ENCODE measurements around the gene SERPINA12. TPM values are rescaled to one million over a fixed set of nuclear protein-coding genes. Genes with fewer than 3 reads are reported as not detected.

The SERPINA12 gene, protein sequence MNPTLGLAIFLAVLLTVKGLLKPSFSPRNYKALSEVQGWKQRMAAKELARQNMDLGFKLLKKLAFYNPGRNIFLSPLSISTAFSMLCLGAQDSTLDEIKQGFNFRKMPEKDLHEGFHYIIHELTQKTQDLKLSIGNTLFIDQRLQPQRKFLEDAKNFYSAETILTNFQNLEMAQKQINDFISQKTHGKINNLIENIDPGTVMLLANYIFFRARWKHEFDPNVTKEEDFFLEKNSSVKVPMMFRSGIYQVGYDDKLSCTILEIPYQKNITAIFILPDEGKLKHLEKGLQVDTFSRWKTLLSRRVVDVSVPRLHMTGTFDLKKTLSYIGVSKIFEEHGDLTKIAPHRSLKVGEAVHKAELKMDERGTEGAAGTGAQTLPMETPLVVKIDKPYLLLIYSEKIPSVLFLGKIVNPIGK
- total RNA-seq = not detected

GRCh38 chr14:94509356-94509755, at the start of gene SERPINA12:
SERPINA12 (minus strand) TSS chr14:94509469; CDS start chr14:94498397, 11,072 bp downstream.
- ATAC-seq = no peak

DNA sequence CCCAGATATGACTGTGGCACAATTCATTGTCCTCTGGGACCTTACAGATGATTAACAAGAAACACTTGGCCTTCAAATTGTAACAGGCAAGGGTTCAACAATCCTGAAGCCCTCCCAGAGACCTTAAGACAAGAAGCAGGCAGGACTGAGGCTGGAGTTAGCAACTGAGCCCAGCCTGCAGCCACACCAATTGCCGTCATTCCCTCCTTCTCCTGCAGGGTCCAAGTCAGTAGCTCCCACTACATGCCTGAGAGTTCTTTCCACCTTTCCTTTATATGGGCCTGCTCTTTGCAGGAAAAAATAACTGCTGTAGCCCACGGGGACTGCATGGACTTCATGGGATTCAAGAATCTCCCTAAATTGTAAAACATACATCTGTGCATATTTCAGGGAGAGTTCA, 49.6 kb upstream of the SERPINA12 start:
- no peak for ATAC-seq

DNA sequence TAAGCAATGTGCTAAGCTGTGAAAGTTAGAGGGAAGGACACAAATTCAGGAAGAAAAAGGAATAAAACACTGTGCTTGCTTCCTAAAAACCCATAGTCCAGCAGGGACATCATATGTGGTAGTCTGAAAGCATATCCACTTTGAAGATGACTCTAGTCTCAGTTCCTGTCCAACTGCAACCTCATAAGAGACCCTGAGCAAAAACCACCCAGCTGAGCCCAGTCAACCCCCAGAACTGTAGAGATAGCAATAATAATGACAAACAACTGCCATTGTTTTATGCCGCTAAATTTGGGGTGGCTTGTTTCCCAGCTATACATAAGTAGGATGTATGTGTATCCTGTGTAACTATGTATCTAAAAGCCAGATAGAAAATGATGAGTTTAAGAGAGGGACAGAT, 48.1 kb upstream of the SERPINA12 start:
- ATAC-seq = no peak

DNA sequence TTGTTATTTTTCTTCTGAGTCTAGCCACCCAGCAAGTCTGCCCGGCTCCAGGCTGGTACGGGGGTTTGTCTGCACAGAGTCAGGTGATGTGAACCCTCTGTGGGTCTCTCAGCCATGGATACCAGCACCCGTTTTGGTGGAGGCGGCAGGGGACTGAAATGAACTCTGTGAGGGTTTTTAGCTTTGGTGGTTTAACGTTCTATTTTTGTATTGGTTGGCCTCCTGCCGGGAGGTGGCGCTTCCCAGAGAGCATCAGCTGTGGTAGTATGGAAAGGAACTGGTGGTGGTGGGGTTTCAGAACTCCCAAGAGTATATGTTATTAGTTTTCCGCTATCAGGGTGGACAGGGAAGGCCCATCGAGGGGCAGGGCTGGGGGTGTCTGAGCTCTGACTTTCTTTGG, 46.7 kb upstream of the SERPINA12 start:
- no peak for ATAC-seq

DNA sequence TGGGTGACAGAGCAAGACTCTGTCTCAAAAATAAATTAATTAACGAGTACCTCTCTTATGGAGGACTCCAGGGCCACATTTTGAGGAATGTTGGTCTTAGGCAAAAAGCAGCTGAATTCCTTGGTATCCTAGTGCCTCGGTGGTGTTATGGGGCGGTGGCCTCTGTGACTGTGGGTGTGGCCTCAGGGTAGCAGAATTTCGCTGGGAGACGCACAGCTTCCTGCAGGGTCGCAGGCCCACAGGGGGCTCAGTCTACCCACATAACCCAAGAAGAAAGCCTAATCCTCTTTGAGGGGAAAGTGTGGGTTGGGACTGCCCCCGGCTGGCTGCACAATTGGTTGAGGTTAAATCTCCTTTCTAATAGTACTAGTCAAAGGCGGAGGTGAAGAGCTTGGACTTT, 40.8 kb upstream of the SERPINA12 start:
- no peak for ATAC-seq

- ATAC-seq = peak; percentile 50
Measured at GRCh38 chr14:94548999-94549985, 40.0 kb upstream of the SERPINA12 start.

DNA sequence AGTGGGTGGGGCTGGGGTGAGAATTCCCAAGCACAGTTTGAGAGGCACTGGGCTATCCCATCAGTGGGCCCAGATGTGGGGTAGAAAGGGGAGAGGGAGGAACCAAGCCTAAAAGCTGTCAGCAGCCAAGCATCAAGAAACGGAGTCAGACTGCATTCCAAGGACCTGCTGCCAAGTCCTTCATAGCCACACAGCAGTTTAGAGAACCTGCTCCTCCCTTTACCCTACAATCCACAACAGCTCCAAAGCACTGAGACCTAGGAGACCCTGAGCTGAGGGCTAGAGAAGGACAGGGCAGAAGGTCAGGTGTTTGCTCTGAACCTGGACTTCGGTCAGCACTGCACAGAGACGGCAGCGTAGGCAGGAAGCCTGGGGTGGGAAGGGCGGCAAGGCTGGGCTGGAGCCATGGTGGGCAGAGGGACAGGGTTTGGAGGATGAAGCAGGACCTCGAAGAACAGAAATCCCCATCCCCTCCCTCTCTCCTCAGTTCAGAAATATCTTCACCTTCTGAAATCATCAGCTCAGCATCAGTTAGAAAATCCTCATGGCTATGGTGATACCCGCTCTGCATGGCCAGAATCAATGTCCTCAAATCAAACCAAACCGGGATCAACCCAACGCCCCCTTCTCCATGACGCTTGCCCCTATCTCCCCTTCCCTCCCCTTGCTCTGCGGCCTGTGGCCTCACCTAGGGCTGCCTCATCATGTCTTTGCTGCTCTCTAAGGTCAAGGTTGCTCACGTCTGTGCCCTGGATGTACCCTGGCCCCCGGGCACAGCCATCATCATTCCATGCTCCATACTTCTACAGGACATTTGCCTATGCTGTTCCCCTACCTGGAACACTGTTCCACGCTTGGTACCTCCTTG, 39.1 kb upstream of the SERPINA12 start:
- no peak for ATAC-seq

- no peak for ATAC-seq
Measured at GRCh38 chr14:94547726-94548125, 38.5 kb upstream of the SERPINA12 start.

DNA sequence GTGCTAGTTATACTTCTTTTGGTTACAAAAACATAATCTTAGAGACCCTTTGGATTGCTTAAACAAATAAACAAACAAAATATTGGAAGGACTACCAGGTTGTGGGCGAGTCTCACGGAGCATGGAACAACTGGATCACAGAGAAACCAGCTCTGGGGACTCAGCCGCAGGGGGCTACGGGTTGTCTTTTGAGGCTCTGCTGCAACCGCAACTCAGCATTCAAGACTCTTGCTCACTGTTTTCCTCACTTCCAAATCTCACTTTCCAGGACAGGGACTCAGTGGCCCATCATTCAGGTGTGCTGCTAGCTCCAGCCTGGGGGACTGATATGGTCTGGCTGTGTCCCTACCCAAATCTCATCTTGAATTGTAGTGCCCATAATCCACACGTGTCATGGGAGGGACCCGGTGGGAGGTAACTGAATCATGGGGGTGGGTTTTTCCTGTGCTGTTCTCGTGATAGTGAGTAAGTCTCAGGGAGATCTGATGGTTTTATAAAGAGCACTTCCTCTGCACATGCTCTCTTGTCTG, 37.9 kb upstream of the SERPINA12 start:
- no peak for ATAC-seq

DNA sequence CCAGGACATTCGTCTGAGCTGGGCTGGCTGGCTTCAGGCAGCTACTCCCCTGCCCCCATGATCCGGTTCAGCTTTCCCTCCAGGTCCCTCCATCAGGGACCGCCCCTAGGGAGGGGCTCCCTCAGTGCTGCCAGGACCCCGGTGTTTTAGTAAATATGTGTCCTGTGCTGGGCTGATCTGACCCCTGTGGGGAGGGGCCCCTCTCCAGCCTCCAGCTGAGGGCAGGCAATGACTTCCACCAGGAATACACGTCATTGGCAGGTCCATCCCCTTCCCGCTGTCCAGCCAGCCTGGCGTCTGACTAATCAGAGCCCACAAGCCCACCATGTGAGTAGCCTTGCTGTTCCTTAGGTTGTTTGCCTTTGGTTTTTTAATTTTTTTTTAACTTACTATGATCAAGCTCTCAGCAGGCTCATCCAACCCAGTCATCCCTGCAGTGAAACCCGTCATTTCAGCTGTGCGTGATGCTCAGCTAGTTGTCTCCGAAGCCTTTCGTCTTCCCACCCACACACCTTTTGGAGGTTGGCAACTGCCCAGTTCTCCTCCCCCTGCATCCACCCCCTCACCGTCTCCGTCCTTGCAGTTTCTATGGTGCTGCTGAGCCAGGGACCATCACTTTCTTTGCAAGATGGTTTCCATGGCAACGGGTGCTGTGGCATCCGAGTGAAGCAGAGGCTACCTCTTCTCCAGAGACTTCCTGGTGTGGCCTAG, 36.0 kb upstream of the SERPINA12 start:
- ATAC-seq = no peak

DNA sequence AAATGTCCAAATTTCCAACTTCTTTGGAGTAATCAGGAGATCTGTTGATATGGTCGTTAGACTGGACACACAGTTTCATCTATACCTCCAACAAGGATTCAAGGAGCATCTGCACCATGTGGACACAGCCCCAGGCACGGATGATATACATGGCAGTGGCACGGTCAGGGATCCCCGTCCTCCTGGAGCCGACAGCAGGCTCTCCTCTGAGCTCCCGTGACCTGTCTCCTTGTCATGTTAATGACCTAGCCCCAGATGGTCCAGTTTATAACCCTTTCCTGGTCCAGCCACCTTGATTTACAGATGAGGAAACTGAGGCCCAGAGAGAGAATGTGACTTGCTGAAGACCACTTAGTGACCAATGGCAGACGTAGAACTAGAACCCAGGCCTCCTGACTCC, 35.5 kb upstream of the SERPINA12 start:
- ATAC-seq = no peak

DNA sequence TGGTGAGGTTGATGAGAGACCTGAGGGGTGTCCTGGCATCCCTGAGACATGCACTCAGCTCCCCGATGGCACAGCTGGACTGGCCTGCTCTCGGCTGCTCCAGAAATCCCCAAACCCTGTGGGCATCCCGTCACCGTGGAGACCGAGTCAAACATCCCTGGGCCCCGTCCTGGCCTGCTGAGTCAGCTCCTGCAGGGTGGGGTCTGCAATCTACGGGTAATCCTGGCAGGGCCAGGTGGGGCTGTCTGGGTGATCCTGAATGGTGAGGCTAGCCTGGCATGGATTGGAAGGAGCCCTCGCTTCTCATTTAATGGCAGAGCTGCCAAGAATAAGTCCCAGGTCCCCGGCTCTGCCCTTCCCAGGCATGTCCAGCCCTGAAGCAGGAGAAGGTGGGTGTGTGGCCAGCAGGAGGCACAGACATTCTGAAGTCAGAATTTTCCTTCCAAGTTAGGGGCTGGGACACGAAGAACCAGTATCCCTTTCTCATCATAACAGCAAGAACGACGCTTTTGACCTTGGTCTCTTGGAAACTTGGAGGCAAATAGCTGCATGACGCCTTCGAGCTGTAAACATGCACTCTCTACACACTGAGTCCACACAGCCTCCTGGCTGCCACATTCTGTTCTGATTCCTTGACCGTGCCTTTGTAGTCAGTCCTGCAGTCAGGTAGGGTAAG, 34.3 kb upstream of the SERPINA12 start:
- ATAC-seq = peak; percentile 78

DNA sequence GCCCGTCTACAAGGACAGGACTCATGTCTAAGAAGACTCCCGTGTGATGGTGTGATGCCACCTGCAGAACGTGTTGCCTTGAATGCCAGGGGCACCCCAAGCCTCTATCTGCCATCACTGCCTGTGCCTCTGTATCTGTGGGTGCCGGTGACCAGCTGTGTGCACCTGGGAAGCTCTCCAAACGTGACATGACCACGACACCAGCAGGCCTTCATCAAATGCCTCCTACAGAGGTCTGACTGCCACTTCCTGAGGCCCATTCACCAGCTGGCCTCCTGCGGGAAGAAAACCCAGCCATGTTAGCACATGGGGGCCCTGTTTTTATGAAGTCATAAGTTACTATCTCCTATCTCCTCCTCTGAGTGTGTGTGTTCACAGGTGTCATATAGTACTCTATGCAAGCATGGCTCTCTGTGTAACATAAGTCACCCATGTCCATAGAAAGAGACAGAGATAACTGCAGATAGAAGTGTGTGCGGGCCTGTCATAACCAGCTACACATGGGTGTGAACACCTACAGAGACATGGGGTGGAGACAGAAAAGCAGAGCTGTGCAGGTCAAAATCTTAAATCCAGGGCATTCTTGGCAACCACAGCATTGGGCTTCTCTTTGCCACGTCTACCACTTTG, 33.7 kb upstream of the SERPINA12 start:
- ATAC-seq = peak; percentile 70

DNA sequence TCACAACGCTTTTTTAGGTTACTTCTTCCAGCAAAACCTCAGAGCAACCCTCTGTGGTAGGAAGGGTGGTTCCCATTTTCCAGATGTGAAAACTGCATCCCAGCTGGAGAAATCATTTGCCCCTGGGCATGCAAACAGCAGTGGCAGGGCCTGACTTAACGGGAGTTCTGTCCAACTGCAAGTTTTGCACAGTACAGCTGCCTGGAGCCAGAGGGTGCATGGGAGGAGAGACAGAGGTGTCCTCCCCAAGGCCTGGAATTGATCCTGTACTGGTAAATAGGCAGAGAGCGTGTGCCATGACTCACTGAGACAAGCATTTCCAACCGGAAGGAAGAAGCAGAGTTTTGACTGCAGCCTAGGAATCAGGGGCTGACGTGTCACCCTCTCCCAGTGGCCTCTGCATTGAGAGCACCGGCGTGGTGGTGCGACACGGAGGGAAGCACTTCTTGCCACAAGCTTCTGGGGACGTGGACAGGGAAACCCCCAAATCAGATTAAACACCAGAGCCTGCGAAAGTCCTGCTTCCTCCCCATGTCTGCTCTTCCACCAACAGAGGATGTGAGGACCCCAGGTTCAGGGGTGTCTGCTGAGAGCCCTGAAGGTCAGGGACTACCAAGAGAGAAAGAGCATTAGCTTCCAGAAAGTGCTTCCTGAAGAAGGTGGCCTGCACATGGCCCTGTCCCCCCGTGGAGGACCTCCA, 33.0 kb upstream of the SERPINA12 start:
- ATAC-seq = peak; percentile 51

DNA sequence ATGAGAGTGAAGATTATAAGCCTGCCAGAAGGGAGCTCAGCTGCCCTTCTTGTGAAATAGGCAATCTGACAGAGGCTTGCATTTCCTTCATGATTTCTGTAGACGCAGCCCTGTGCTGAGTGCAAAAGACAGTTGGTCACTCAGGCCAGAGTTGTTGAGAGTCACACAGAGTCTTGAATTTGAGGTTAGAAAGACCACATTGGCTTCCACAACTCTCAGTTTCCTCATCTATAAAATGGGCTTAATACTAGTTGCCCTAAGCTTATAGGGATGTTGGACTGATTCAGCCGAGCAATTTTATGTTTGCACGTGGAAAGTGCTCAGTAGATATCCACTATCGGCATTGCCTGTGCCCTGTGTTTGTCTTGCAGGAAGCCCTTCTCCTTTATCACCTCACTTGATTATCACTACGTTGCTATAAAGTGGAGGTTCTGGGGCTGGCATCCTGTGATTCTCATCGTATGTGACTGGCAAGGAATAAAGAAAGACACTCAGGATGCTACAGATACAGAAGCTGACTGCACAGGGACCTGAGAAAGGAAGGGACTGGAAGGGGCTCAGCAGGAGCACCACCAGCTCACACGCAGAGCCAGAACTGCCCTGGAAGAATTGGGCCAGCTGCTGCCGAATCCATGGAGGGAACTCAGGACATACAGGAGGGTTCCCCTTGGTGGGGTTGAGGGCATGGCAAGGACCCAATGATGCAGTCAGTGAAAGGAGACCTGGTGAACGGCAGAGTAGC, 32.1 kb upstream of the SERPINA12 start:
- ATAC-seq = no peak

DNA sequence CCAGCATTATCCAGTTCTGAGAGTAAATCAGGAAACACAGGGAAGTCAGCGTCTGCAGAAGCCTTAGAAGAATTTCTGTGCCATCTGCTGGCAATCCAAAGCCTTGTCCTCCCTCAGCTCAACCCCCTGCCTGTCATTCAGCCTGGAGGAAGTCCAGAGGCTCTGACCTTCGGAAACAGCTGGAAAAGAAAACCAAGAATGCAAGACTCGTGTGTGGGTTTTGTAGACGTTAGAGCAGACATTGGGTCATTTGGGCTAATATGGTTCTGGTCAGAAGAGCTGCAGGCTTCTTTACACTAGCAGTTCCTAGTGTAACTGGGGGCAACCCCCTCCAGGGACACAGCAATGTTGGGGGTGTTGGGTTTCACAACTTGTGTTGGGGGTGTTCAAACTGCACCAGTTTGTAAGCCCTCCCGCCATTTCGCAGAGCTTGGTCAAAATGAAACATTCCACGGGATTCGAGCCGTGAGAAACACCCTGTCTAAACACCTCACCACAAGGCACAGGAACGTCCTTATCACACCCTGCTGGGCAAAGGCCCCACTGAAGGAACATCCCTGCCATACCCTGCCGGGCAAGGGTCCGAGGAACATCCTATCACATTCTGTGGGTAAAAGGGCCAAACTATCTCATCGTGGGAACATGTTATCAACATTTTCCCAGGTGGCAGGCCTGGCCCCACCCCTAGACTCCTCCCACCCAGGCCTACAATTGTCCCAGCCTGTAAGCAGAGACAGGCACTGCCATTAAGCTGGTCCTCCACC, 30.9 kb upstream of the SERPINA12 start:
- ATAC-seq = no peak

- ATAC-seq = no peak
Measured at GRCh38 chr14:94539181-94539580, 29.9 kb upstream of the SERPINA12 start.

DNA sequence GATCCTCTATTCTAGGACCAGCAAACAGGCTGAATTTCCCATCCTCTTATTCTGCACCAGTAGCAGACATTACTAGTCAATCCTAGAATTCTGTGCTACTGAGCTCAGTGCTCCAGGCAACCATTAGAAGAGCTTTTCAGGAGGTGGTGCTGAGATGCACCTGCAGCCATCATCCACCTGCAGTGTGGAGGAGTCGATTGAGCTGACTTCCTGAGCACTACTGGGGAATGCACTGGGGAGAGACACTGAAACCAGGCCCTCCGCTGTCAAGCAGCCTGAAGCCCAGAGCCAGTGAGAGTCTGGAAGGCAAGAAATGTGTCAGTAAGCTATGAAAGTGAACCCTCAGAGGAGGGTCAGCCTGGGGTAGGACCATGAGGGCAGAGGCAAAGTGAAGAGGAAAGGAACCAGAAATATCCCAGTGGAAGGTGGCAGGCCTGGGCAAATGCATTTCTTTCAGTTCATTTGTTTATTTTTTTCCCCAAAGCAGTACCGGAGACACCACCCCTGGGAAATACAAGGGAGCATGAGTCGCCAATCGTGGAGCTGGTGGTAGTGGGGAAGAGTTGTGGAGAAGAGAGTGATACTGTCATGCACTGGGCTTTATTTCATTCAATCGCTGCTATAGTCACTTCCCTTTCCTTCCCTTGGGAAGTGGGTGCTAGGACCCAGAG, 28.9 kb upstream of the SERPINA12 start:
- ATAC-seq = no peak
